ENCODE measurements around the gene GAPDH. TPM values are rescaled to one million over a fixed set of nuclear protein-coding genes. Genes with fewer than 3 reads are reported as not detected.

GAPDH gene
- total RNA-seq, 4 donors from 2014 or later, result 1,806 to 2,946 (median 2,333) TPM

- in situ Hi-C loops (cut with MboI; ENCODE audit: low pct_ligation_motif_present in 1 of 4, low pct_unique_long_range_greater_than_20kb in 1 of 4, low sequenced_read_pairs in 3 of 4), result no loop called here
- H3K36me3 ChIP-seq, result peaks cover 0 to 30% (median 12%) of the 10 kb centered on the region in 4 donors
- peak; percentile 72 for DNase-seq
Observed at GRCh38 chr12:6563448-6564050, 29.2 kb downstream of the GAPDH start.

GRCh38 chr12:6567112-6567670 lies 32.9 kb downstream of the GAPDH start:
- intact Hi-C loops (cut with DNase I; ENCODE audit: low total_unique reads), result no loop called here
- no peaks in the 10 kb centered on the region for H3K9me3 ChIP-seq
- peak overlapping the region; percentile 33 to 66 (median 57) for H3K4me3 ChIP-seq
- no peak for DNase-seq
- in situ Hi-C loops (cut with MboI; ENCODE audit: low pct_ligation_motif_present in 1 of 4, low pct_unique_long_range_greater_than_20kb in 1 of 4, low sequenced_read_pairs in 3 of 4), result no loop called here
- TF ChIP-seq EP300 (IDR thresholded peaks at IDR 0.05; ENCODE audit: low read depth) (no peak), POLR2AphosphoS5 (IDR thresholded peaks at IDR 0.05) (no peak), CTCF (IDR thresholded peaks at IDR 0.05) (no peak), POLR2A (IDR thresholded peaks at IDR 0.05) (no peak)
- no peaks in the 10 kb centered on the region for H3K27me3 ChIP-seq
- WGBS, 2 donors (ENCODE audit: low coverage in 1 of 2), result 38 to 40% methylated on average over 7 to 8 of the region's 8 CpGs
- H3K4me1 ChIP-seq, result peaks cover 6 to 20% (median 15%) of the 10 kb centered on the region in 4 donors
- H3K27ac ChIP-seq, result peak overlapping the region; percentile 86 to 94 (median 91)
- peaks cover 0 to 32% (median 2%) of the 10 kb centered on the region in 4 donors for H3K36me3 ChIP-seq

More at GRCh38 chr12:6563448-6564050, 29.2 kb downstream of the GAPDH start:
- TF ChIP-seq EP300 (IDR thresholded peaks at IDR 0.05; ENCODE audit: low read depth) (no peak), CTCF (IDR thresholded peaks at IDR 0.05) (peak; percentile 68 to 77 (median 74))
- no peaks in the 10 kb centered on the region for H3K9me3 ChIP-seq
- H3K4me3 ChIP-seq, result no peak overlapping the region
- WGBS, 2 donors (ENCODE audit: low coverage in 1 of 2), result 65 to 70% methylated on average over 4 to 8 of the region's 8 CpGs
- H3K27ac ChIP-seq, result no peak overlapping the region
- intact Hi-C loops (cut with DNase I; ENCODE audit: low total_unique reads), result no loop called here
- no peaks in the 10 kb centered on the region for H3K27me3 ChIP-seq
- H3K4me1 ChIP-seq, result peaks cover 6 to 12% (median 9%) of the 10 kb centered on the region in 4 donors

- Histone ChIP-seq H3K36me3 (peaks cover 1 to 53% (median 12%) of the 10 kb centered on the region in 4 donors), H3K27ac (peak overlapping the region in 3 of 4 donors; percentile 86 to 93 (median 89)), H3K4me1 (peaks cover 6 to 20% (median 15%) of the 10 kb centered on the region in 4 donors), H3K9me3 (no peaks in the 10 kb centered on the region), H3K27me3 (no peaks in the 10 kb centered on the region), H3K4me3 (no peak overlapping the region)
- in situ Hi-C loops (cut with MboI; ENCODE audit: low pct_ligation_motif_present in 1 of 4, low pct_unique_long_range_greater_than_20kb in 1 of 4, low sequenced_read_pairs in 3 of 4) (no loop called here), intact Hi-C loops (cut with DNase I; ENCODE audit: low total_unique reads) (no loop called here)
- DNase-seq, result no peak
- 81 to 86% methylated on average over 3 to 12 of the region's 12 CpGs for WGBS, 2 donors (ENCODE audit: low coverage in 1 of 2)
- no peak for TF ChIP-seq CTCF (IDR thresholded peaks at IDR 0.05)
- no peak for TF ChIP-seq POLR2AphosphoS5 (IDR thresholded peaks at IDR 0.05)
- no peak for TF ChIP-seq EP300 (IDR thresholded peaks at IDR 0.05; ENCODE audit: low read depth)
- no peak for TF ChIP-seq POLR2A (IDR thresholded peaks at IDR 0.05)
Observed at GRCh38 chr12:6569312-6569711, 35.0 kb downstream of the GAPDH start.

- no peak for TF ChIP-seq POLR2AphosphoS5 (IDR thresholded peaks at IDR 0.05)
- H3K27me3 ChIP-seq, result no peaks in the 10 kb centered on the region
- H3K36me3 ChIP-seq, result peaks cover 1 to 53% (median 15%) of the 10 kb centered on the region in 4 donors
- H3K27ac ChIP-seq, result peak overlapping the region in 1 of 4 donors; percentile 12
- no peak for DNase-seq
- peaks cover 6 to 20% (median 15%) of the 10 kb centered on the region in 4 donors for H3K4me1 ChIP-seq
- intact Hi-C loops (cut with DNase I; ENCODE audit: low total_unique reads) (no loop called here), in situ Hi-C loops (cut with MboI; ENCODE audit: low pct_ligation_motif_present in 1 of 4, low pct_unique_long_range_greater_than_20kb in 1 of 4, low sequenced_read_pairs in 3 of 4) (no loop called here)
- 55 to 100% methylated on average over 1 to 7 of the region's 7 CpGs for WGBS, 2 donors (ENCODE audit: low coverage in 1 of 2)
- H3K4me3 ChIP-seq, result no peak overlapping the region
- H3K9me3 ChIP-seq, result no peaks in the 10 kb centered on the region
Observed at GRCh38 chr12:6569786-6570185, 35.5 kb downstream of the GAPDH start.

All from transverse colon (tissue), 4 donors.